Tibial nerve (tissue), 3 donors: ENCODE data around the gene PLG.

ENCODE experiments used
- POLR2A ChIP-seq, 2 donors: fragments of 450-650 bp; IDR thresholded peaks; one replicate each; pipeline ENCODE4 v1.6.1; 2017; ENCODE audit warnings: antibody characterized with exemption in 2 of 2, mild to moderate bottlenecking in 2 of 2, moderate library complexity in 2 of 2
- TF ChIP-seq, protein P1 (sequence below), 5 experiments: fragments of 200-600 bp in 3 of 5; fragments of 450-650 bp in 2 of 5; sonication (generic) in 3 of 5; IDR thresholded peaks; one replicate each; pipeline ENCODE4 v1.5.1; 2016 to 2019; ENCODE audit warnings: antibody characterized with exemption in 5 of 5, mild to moderate bottlenecking in 3 of 5, moderate library complexity in 2 of 5

DNA sequence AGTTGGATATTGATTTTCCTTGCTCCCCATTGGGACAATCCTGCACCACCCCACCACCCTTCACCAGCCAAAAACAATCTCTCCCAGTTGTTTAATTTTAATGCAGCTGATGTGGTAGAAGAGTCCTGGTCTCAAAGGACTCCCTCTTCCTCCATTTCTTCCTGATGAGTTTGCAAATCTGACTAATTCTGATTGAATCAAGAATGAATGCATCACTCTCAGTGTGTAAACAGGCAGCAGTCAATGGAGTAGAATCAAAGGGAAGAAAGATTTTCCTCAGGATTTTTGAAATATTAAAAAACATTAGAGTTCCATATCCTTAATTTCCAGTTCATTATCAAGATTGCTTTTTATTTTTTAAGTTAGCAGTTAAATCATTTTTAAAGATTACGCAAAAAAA, 54.0 kb downstream of the PLG start:
- TF ChIP-seq, protein P1, sequence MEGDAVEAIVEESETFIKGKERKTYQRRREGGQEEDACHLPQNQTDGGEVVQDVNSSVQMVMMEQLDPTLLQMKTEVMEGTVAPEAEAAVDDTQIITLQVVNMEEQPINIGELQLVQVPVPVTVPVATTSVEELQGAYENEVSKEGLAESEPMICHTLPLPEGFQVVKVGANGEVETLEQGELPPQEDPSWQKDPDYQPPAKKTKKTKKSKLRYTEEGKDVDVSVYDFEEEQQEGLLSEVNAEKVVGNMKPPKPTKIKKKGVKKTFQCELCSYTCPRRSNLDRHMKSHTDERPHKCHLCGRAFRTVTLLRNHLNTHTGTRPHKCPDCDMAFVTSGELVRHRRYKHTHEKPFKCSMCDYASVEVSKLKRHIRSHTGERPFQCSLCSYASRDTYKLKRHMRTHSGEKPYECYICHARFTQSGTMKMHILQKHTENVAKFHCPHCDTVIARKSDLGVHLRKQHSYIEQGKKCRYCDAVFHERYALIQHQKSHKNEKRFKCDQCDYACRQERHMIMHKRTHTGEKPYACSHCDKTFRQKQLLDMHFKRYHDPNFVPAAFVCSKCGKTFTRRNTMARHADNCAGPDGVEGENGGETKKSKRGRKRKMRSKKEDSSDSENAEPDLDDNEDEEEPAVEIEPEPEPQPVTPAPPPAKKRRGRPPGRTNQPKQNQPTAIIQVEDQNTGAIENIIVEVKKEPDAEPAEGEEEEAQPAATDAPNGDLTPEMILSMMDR (IDR thresholded peaks at IDR 0.05) = no peak
- no peak for TF ChIP-seq POLR2A (IDR thresholded peaks at IDR 0.05)
